Dendritic cell treated with granulocyte-macrophage colony-stimulating factor and Interleukin-4, amounts not matched to agents 40 ng/mL and 50 ng/mL, for 4 days (primary cell): Measurements from ENCODE around the gene OGFR.

ENCODE experiments used
- H3K27ac Mint-ChIP-seq: one replicate; pipeline ENCODE4 v1.8.0; 2022; ENCODE audit warnings: mild to moderate bottlenecking, mixed read lengths
- H3K27me3 Mint-ChIP-seq: one replicate; pipeline ENCODE4 v1.8.0; 2022; ENCODE audit warnings: mild to moderate bottlenecking, mixed read lengths
- H3K36me3 Mint-ChIP-seq: one replicate; pipeline ENCODE4 v1.8.0; 2022; ENCODE audit warnings: low read depth, mixed read lengths
- H3K4me1 Mint-ChIP-seq: one replicate; pipeline ENCODE4 v1.8.0; 2022; ENCODE audit warnings: low read depth, mixed read lengths
- H3K4me3 Mint-ChIP-seq: one replicate; pipeline ENCODE4 v1.8.0; 2022; ENCODE audit warnings: mild to moderate bottlenecking, moderate library complexity, mixed read lengths
- H3K9me3 Mint-ChIP-seq: one replicate; pipeline ENCODE4 v1.8.0; 2022; ENCODE audit warnings: mixed read lengths
- intact Hi-C: fragments of 100-400 bp; cut with micrococcal nuclease; formaldehyde crosslinking; loops from one replicate; pipeline ENCODE4 v1.15.0; 2022

The OGFR gene

DNA sequence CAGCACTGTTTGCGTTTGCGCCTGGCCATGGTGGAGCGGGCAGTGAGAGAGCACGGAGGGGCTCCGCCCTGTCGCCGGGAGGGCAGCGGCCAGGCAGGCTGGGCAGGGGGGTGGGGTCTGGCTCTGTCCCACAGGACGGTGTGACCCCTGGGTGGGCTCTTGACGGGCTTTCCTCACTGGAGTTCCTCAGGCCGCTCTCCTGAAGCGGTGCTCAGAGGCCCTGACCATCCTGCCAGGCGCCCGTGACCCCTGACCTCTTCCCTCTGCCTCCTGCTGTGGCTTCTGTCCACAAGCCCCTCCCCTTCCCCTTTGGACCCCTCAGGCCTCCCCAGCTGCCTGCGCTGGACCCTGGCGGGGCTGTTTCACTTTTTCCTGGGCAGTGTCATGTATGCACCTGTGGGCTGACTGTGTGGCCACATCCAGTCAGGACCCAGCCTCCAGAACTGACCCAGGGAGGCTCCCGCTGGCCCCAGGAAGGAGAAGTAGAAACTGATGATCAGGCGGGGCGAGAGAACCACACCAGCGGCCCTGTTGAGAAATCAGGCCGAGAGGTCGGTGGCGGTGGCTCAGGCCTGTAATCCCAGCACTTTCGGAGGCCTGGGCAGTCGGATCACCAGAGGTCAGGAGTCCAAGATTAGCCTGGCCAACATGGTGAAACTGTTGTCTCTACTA, 1.2 kb downstream of the OGFR start:
- Mint-ChIP-seq H3K4me1 (peaks cover 76% of the 10 kb centered on the region), H3K27ac (peak overlapping the region; percentile 91), H3K4me3 (peak overlapping the region; percentile 88), H3K27me3 (no peaks in the 10 kb centered on the region), H3K36me3 (peaks cover 77% of the 10 kb centered on the region), H3K9me3 (no peaks in the 10 kb centered on the region)
- intact Hi-C loops = loop anchor here (5.0 to 10.0 kb wide), 3 partner anchors 139 to 421 kb away; partner anchors contain the start of gene RPS21

DNA sequence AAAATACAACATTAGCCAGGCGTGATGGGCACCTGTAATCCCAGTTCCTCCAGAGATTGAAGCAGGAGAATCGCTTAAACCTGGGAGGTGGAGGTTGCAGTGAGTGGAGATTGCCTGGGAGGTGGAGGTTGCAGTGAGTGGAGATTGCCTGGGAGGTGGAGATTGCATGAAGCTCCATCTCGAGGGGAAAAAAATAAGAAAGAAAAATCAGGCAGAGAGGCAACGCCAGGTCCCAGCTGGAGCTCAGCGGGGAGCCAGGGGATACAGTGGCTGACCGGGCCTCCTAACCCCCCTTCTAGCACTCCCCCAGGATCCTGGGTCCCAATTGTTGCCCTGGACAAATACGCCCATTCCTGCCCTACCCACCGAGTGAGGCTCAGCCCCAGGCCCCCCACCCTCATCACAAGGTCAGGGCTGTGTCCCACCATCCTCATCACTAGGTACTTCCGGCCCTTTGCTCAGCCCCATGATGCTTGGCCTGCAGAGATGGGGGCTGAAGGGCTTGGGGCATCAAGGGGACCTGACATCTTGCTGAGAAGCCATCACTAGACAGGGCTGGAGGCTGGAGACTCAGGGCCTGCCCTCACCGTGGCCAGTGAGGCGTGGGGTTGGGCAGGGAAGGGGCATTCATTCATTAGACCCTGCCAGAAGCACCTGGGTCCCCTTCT, 1.9 kb downstream of the OGFR start:
- Mint-ChIP-seq H3K9me3 (no peaks in the 10 kb centered on the region), H3K4me3 (peak overlapping the region; percentile 88), H3K4me1 (peaks cover 79% of the 10 kb centered on the region), H3K36me3 (peaks cover 77% of the 10 kb centered on the region), H3K27ac (peak overlapping the region; percentile 91), H3K27me3 (no peaks in the 10 kb centered on the region)
- intact Hi-C loops = loop anchor here (5.0 to 10.0 kb wide), 3 partner anchors 139 to 422 kb away; partner anchors contain the start of gene RPS21

DNA sequence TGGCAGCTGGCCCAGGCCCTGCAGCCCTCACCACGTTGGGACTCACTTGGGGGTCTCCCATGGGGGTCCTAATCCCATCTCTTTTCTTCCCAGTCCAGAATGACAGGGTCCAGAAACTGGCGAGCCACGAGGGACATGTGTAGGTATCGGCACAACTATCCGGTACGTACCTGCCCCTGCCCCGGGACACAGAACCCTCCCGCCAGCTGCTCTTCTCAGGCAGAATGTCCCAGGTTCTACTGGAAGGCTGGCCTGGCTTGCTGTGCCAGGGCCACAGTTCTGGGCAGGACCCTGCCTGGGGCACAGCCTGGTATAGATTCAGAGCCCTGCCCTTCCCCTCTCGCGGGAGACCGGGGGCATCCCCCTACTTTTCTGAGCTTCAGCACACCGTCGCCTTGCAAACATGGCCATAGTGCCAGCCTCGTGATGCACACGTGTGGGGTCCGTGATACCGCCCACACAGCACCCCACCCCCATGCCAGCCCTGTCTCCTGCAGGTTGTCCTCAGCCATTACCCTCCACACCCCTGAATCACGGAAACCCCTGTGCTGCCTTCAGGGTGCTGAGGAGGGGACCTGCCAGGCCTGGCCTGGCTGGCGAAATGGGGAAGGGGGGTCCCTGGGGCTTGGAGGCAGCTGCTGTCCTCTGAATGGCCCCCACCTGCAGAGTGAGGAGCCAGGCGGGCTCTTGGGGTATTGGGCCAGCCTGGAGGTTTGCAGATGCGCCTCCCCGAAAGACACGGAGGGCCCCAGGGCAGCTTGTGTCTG, 3.0 kb downstream of the OGFR start:
- Mint-ChIP-seq H3K36me3 (peaks cover 84% of the 10 kb centered on the region), H3K4me1 (peaks cover 79% of the 10 kb centered on the region), H3K9me3 (no peaks in the 10 kb centered on the region), H3K27me3 (peaks cover 9% of the 10 kb centered on the region), H3K27ac (no peak overlapping the region), H3K4me3 (no peak overlapping the region)
- intact Hi-C loops = loop anchor here (5.0 to 10.0 kb wide), 3 partner anchors 140 to 423 kb away; partner anchors contain the start of gene RPS21

DNA sequence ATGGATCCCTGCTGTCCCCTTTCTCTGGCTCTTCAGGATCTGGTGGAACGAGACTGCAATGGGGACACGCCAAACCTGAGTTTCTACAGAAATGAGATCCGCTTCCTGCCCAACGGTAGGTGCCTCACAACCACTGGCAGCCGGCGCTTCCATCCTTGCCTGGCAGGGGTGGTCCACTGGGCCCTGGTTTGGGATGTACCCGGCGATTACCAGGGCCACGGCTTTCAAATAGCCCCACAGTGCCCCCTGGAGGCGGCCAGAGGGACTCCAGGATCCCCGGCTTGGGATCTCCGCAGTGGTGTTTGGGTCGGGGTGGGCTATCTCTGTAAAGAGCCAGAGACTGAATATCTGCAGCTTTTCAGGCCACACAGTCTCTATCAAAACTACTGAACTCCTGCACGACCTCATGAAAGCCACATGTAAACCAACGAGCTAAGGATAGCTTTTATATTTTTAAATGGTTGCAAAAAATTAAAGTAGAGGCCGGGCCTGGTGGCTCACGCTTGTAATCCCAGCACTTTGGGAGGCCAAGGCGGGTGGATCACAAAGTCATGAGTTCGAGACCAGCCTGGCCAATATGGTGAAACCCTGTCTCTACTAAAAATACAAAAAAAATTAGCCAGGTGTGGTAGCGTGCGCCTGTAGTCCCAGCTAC, 3.7 kb downstream of the OGFR start:
- no peaks in the 10 kb centered on the region for H3K9me3 Mint-ChIP-seq
- H3K27me3 Mint-ChIP-seq = peaks cover 13% of the 10 kb centered on the region
- intact Hi-C loops = loop anchor here (5.0 to 10.0 kb wide), 3 partner anchors 141 to 424 kb away; partner anchors contain the start of gene RPS21
- H3K4me1 Mint-ChIP-seq = peaks cover 75% of the 10 kb centered on the region
- peaks cover 90% of the 10 kb centered on the region for H3K36me3 Mint-ChIP-seq
- no peak overlapping the region for H3K4me3 Mint-ChIP-seq
- H3K27ac Mint-ChIP-seq = no peak overlapping the region

DNA sequence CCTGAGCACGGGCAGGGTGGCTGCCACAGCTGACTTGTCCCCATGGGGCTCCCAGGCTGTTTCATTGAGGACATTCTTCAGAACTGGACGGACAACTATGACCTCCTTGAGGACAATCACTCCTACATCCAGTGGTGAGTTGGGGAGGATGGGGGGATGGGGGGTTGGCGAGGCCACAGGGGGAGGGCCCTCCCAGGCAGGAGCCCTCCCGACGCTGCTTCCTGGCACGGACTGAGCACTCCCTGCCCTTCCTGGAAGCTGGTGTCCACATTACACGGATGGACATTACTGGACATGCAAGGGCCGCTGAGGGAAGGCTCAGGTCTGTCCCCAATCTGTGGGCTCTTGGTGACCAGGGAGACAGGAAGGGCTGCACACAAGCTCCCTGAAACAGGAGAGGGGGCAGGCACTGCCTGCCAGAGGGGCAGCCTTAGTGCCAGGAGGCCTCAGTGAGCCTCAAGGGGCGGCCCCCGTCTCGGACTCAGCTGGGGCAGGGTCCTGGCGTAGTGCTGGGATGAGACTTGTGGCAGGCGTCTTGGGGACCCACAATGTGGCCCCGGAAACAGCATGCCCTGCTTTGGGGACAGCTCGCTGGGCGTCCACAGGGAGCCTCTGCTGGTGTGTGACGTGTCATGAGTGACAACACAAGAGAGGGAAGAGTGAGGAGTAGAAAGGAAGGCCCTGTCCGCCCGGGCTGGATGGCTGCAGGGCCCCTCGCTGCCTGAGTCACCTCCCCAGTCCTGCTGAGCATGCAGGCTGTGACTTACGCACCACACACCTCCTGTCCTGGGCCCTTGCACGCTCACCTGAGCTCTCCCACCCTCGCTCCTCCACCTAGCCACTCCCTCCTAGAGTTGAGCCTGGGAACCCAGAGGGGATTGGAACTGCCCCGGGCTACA, 5.1 kb downstream of the OGFR start:
- H3K27me3 Mint-ChIP-seq = peaks cover 26% of the 10 kb centered on the region
- intact Hi-C loops = loop anchor here (5.0 to 10.0 kb wide), 3 partner anchors 142 to 425 kb away; partner anchors contain the start of gene RPS21

DNA sequence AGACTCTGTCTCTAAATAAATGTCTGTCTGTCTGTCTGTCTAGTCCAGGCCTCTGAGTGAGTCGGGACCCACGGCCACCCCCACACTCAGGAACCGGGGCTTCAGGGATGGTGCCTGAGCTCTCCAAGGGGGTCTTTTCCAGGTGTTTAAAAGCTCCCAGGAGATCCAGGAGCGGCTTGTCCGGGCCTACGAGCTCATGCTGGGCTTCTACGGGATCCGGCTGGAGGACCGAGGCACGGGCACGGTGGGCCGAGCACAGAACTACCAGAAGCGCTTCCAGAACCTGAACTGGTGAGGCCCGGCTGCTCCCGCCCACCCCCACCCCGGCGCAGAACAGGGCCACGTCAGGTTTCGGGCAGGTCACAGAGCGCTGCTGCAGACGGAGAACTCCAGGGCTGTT, 6.7 kb downstream of the OGFR start:
- intact Hi-C loops = no loop called here
- Mint-ChIP-seq H3K9me3 (no peaks in the 10 kb centered on the region), H3K27me3 (peaks cover 41% of the 10 kb centered on the region), H3K36me3 (peaks cover 80% of the 10 kb centered on the region), H3K4me3 (no peak overlapping the region), H3K4me1 (peaks cover 78% of the 10 kb centered on the region), H3K27ac (no peak overlapping the region)

More for the DNA sequence above, 5.1 kb downstream of the OGFR start:
- H3K9me3 Mint-ChIP-seq = no peaks in the 10 kb centered on the region
- no peak overlapping the region for H3K27ac Mint-ChIP-seq
- H3K4me1 Mint-ChIP-seq = peaks cover 72% of the 10 kb centered on the region
- no peak overlapping the region for H3K4me3 Mint-ChIP-seq
- peaks cover 93% of the 10 kb centered on the region for H3K36me3 Mint-ChIP-seq

DNA sequence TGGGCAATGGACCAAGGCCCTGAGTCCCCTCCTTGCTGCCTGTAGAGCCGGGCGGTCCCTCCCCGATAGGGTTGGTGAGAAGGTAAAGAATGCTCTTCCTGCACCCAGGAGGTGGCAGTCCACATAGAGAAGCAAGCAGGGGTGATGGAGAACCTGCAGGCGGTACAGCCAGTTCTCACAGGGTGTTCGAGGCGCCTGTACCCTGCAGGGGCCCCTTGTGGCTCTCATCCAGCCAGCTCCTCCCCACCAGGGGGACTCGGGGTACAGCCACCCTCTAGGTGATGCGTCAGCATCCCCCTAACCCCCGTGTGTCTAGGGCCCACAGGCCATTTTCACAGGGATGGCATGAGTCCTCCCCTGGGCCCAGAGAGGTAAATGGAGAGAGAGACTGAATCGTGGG, 7.1 kb downstream of the OGFR start:
- intact Hi-C loops = no loop called here
- Mint-ChIP-seq H3K36me3 (peaks cover 76% of the 10 kb centered on the region), H3K27ac (no peak overlapping the region), H3K4me3 (peak overlapping the region; percentile 20), H3K4me1 (peaks cover 78% of the 10 kb centered on the region), H3K27me3 (peaks cover 45% of the 10 kb centered on the region), H3K9me3 (no peaks in the 10 kb centered on the region)

DNA sequence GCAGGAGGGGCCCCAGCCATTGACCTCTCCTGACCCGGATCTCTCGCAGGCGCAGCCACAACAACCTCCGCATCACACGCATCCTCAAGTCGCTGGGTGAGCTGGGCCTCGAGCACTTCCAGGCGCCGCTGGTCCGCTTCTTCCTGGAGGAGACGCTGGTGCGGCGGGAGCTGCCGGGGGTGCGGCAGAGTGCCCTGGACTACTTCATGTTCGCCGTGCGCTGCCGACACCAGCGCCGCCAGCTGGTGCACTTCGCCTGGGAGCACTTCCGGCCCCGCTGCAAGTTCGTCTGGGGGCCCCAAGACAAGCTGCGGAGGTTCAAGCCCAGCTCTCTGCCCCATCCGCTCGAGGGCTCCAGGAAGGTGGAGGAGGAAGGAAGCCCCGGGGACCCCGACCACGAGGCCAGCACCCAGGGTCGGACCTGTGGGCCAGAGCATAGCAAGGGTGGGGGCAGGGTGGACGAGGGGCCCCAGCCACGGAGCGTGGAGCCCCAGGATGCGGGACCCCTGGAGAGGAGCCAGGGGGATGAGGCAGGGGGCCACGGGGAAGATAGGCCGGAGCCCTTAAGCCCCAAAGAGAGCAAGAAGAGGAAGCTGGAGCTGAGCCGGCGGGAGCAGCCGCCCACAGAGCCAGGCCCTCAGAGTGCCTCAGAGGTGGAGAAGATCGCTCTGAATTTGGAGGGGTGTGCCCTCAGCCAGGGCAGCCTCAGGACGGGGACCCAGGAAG, 7.7 kb downstream of the OGFR start:
- intact Hi-C loops = no loop called here
- Mint-ChIP-seq H3K4me1 (peaks cover 71% of the 10 kb centered on the region), H3K27ac (no peak overlapping the region), H3K4me3 (no peak overlapping the region), H3K36me3 (peaks cover 70% of the 10 kb centered on the region), H3K27me3 (peaks cover 45% of the 10 kb centered on the region), H3K9me3 (no peaks in the 10 kb centered on the region)

DNA sequence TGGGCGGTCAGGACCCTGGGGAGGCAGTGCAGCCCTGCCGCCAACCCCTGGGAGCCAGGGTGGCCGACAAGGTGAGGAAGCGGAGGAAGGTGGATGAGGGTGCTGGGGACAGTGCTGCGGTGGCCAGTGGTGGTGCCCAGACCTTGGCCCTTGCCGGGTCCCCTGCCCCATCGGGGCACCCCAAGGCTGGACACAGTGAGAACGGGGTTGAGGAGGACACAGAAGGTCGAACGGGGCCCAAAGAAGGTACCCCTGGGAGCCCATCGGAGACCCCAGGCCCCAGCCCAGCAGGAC, 8.2 kb downstream of the OGFR start:
- Mint-ChIP-seq H3K36me3 (peaks cover 65% of the 10 kb centered on the region), H3K27me3 (peaks cover 49% of the 10 kb centered on the region), H3K27ac (no peak overlapping the region), H3K9me3 (no peaks in the 10 kb centered on the region), H3K4me1 (peaks cover 66% of the 10 kb centered on the region), H3K4me3 (no peak overlapping the region)
- intact Hi-C loops = no loop called here

DNA sequence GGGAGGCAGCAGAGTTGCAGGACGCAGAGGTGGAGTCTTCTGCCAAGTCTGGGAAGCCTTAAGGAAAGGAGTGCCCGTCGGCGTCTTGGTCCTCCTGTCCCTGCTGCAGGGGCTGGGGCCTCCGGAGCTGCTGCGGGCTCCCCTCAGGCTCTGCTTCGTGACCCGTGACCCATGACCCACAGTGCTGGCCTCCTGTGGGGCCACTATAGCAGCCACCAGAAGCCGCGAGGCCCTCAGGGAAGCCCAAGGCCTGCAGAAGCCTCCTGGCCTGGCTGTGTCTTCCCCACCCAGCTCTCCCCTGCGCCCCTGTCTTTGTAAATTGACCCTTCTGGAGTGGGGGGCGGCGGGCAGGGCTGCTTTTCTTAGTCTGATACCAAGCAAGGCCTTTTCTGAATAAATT, 9.0 kb downstream of the OGFR start:
- intact Hi-C loops = no loop called here
- peaks cover 61% of the 10 kb centered on the region for H3K4me1 Mint-ChIP-seq
- no peak overlapping the region for H3K4me3 Mint-ChIP-seq
- H3K27me3 Mint-ChIP-seq = peaks cover 56% of the 10 kb centered on the region
- H3K36me3 Mint-ChIP-seq = peaks cover 58% of the 10 kb centered on the region
- H3K9me3 Mint-ChIP-seq = no peaks in the 10 kb centered on the region
- H3K27ac Mint-ChIP-seq = no peak overlapping the region

DNA sequence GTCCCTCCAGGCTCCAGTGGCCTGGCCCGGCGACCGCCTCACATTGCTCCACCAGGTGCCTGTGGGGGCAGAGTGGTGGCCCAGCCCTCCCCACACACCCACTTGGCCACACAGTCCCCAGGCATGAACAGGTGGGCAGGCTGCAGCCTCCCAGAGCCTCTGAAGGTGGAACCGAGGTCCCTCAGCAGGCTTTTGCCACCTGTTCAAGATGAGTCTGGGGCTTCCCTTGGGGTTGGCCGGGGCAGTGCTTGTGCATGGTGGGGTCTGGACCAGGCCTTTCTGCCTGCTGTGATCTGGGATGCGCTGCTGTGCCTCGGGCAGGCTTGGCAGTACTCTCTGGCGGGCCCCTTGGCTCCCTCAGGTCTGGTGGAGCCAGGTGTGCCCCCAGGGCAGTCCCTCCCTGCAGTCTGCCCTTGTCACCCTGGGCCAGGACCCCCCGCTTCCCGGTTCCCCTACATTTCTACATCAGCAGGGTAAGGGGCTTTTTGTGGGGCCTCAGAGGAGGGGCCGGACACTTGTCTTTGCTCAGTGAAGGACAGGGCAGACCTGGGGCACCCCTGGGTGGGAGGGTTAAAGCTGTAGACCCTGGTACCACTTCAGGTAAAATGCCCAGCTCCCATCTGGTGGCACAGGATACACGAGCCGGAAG, 9.5 kb downstream of the OGFR start:
- H3K4me3 Mint-ChIP-seq = no peak overlapping the region

DNA sequence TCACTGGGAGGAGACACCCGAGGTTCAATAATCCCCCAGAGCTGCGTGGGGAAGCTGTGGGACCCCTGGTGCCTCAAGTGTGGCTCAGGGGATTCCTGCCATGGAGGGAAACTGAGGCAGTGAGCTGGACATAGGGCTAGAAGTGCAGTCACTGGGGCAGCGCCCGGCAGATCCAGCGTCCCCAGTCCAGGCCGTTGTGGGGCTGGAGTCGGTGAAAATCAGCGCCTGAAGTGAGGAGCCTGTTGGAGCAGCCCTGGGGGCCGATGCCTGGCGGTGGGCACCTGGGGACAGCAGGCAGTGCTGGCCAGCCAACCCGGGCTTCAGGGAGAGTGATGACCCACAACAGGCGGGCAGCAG, 10.1 kb downstream of the OGFR start:
- intact Hi-C loops = no loop called here
- Mint-ChIP-seq H3K9me3 (no peaks in the 10 kb centered on the region), H3K4me1 (peaks cover 56% of the 10 kb centered on the region), H3K36me3 (peaks cover 47% of the 10 kb centered on the region), H3K27me3 (peaks cover 67% of the 10 kb centered on the region), H3K27ac (no peak overlapping the region), H3K4me3 (no peak overlapping the region)

More for the DNA sequence above, 9.5 kb downstream of the OGFR start:
- no peaks in the 10 kb centered on the region for H3K9me3 Mint-ChIP-seq
- peaks cover 52% of the 10 kb centered on the region for H3K36me3 Mint-ChIP-seq
- no peak overlapping the region for H3K27ac Mint-ChIP-seq
- peaks cover 62% of the 10 kb centered on the region for H3K27me3 Mint-ChIP-seq
- intact Hi-C loops = no loop called here
- peaks cover 61% of the 10 kb centered on the region for H3K4me1 Mint-ChIP-seq
